ENCODE results near the gene UBR4.

- TF ChIP-seq POLR2A (IDR thresholded peaks at IDR 0.05; ENCODE audit: extremely low read depth, insufficient read length): no peak
- TF ChIP-seq, protein P1, sequence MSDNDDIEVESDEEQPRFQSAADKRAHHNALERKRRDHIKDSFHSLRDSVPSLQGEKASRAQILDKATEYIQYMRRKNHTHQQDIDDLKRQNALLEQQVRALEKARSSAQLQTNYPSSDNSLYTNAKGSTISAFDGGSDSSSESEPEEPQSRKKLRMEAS (IDR thresholded peaks at IDR 0.05; ENCODE audit: low read depth, low read length): no peak
- no peak for TF ChIP-seq CTCF (IDR thresholded peaks at IDR 0.05; ENCODE audit: low read depth, low read length)
These were observed 176.6 kb downstream of the UBR4 start for GRCh38 chr1:19033515-19033839.
